GM12873 (cell line): ENCODE measurements around the gene DCTN3.

Experiments
- CTCF ChIP-seq: IDR thresholded peaks from 2 replicates; pipeline ENCODE4 v1.5.1; 2012; ENCODE audit warnings: low read depth, mild to moderate bottlenecking, moderate library complexity, low read length, control low read depth; ENCODE audit not compliant: insufficient read depth; ENCODE audit errors: missing control alignments

Gene DCTN3

GRCh38 chr9:34659592-34660253 is 39.4 kb upstream of the DCTN3 start:
- no peak for TF ChIP-seq CTCF

DNA sequence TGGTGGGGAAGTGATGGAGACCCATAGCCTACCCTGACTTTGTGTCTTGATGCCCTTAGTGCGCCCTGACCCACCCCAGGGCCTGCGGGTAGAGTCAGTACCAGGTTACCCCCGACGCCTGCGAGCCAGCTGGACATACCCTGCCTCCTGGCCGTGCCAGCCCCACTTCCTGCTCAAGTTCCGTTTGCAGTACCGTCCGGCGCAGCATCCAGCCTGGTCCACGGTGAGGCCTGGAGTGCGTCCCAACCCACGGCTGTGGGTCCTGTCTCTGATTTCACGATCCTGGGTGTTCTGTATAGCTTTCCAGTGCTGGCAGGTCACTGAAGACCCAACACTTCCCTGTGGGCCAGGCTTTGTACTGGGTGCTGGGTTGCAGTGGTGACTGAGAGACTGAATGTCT is 38.2 kb upstream of the DCTN3 start:
- TF ChIP-seq CTCF = no peak

DNA sequence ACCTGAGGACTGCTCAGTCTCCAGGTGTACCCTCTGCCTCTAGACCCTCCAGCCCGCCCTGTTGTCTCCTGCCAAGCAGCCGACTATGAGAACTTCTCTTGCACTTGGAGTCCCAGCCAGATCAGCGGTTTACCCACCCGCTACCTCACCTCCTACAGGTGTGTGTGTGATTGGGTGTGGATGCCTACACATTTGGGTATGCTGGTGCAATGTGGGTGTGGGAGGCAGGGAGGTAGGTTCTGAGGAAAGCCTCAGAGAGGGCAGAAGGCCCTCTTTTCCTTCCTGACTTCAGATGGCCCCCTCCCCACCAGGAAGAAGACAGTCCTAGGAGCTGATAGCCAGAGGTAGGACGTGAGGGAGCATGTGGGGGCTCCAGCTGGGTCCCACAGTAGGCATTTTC is 36.7 kb upstream of the DCTN3 start:
- no peak for TF ChIP-seq CTCF

DNA sequence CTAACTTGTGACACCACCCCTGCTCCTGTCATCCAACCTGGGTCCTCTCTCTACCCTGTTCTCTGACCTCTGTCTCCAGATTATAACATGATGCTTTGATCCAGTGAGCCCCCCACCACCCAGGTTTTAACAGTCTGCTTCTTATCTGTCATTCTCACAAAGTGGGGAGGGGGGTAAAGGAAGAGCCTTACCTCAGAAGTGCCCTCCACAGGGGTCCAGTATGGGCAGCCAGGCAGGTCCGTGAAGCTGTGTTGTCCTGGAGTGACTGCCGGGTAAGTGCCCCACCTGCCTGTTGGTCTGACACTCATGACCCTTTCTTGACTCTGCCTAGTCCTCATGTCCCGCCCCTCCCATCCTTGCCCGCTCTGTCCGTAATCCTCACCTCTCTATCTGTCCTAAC is 35.1 kb upstream of the DCTN3 start:
- no peak for TF ChIP-seq CTCF

DNA sequence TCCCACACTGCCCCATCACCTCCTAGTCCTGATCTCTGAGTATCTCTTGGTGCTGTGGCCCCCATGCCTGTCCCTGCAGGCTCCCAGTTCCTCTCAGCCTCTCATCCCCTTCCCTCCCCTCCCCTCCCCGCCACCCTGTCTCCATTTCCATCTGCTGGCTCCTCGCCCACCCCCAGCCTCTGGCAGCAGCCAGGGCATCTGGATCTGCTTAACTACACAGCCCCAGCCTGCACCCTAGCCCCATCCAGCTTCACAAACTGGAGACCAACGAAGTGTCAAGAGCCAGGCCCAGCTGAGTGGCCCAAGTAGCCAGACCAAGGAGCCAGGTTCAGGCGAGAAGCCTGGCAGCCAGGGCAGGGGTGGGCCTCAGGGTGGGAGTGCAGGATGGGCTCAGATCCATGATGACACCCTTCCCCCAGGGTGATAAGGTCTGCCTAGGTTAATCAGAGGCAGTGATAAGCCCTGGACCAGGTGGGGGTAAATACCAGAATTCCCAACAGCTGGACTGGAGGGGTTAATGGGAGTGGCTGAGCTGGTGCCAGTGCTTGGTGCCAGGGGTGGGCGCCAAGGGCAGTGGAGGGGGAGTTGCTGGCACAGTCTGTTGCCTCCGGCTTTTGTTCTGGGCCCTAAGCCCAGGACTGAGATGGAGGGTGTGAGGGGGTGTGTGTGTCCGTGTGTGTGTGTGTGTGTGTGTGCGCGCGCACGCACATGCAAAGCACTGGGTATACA is 34.2 kb upstream of the DCTN3 start:
- no peak for TF ChIP-seq CTCF

- no peak for TF ChIP-seq CTCF
Observed at GRCh38 chr9:34653151-34654072, 33.1 kb upstream of the DCTN3 start.

- no peak for TF ChIP-seq CTCF
Observed at GRCh38 chr9:34652602-34653000, 32.3 kb upstream of the DCTN3 start.
